B cell (primary cell): ENCODE data around the gene ACTMAP. TPM values are rescaled to one million over a fixed set of nuclear protein-coding genes. Genes with fewer than 3 reads are reported as not detected.

Experiments used
- ATAC-seq: fragments of 200-7000 bp; cut with Tn5 transposase; one replicate; pipeline ENCODE4 v1.10.0; 2021; ENCODE audit warnings: low read depth, mild to moderate bottlenecking, moderate number of reproducible peaks, moderate library complexity
- CTCF ChIA-PET: fragments of 350-600 bp; sonication (Branson Sonifier 250); formaldehyde crosslinking; loops from one replicate; lab custom pipeline; 2021; ENCODE audit warnings: antibody characterized with exemption, inconsistent platforms; lab: Charles Lee
- POLR2A ChIA-PET: fragments of 350-600 bp; sonication (Branson Sonifier 250); formaldehyde crosslinking; loops from one replicate; lab custom pipeline; 2021; ENCODE audit warnings: antibody characterized with exemption; lab: Charles Lee
- DNase-seq: peaks from one replicate; pipeline ENCODE4 v3.0.0; 2013
- H2AFZ ChIP-seq: 2 replicates; pipeline ENCODE4 v1.6.1; 2012; ENCODE audit warnings: mild to moderate bottlenecking, low read depth, low read length; ENCODE audit not compliant: insufficient read depth, poor library complexity, severe bottlenecking
- H3K27ac ChIP-seq, 2 donors: 1 replicate in 1 of 2; 2 replicates in 1 of 2; pipeline ENCODE4 v1.5.1; 2012 to 2013; ENCODE audit warnings: low read length in 2 of 2, mild to moderate bottlenecking in 2 of 2, moderate library complexity in 1 of 2
- H3K27me3 ChIP-seq, 4 experiments: fragments of 200-600 bp in 1 of 4; sonication (generic) in 1 of 4; replicated peaks in 1 of 4; 1 replicate in 2 of 4; 2 replicates in 2 of 4; pipeline versions ENCODE4 v1.6.1 to v1.7.0; 2013 to 2016; ENCODE audit warnings: low read length in 3 of 4, mild to moderate bottlenecking in 2 of 4, mixed read lengths in 1 of 4, moderate library complexity in 1 of 4; ENCODE audit not compliant: insufficient read depth in 4 of 4, control insufficient read depth in 3 of 4; ENCODE audit errors: control extremely low read depth in 1 of 4
- H3K36me3 ChIP-seq, 2 experiments: replicated peaks in 1 of 2; 1 replicate in 1 of 2; 2 replicates in 1 of 2; pipeline versions ENCODE4 v1.6.1 to v1.7.1; 2013; ENCODE audit warnings: low read length in 1 of 2; ENCODE audit not compliant: insufficient read depth in 2 of 2, control insufficient read depth in 1 of 2; ENCODE audit errors: control extremely low read depth in 1 of 2, extremely low read depth in 1 of 2
- H3K4me1 ChIP-seq, 2 donors: fragments of 200-600 bp in 1 of 2; sonication (generic) in 1 of 2; 1 replicate in 1 of 2; 2 replicates in 1 of 2; pipeline versions ENCODE4 v1.5.1 to v1.6.1; 2013 to 2017; ENCODE audit warnings: low read length in 2 of 2; ENCODE audit not compliant: control insufficient read depth in 2 of 2, insufficient read depth in 2 of 2
- H3K4me2 ChIP-seq: replicated peaks from 2 replicates; pipeline ENCODE3; 2012; ENCODE audit warnings: mild to moderate bottlenecking, low read depth, low read length; ENCODE audit not compliant: poor library complexity, severe bottlenecking
- H3K4me3 ChIP-seq, 5 experiments: fragments of 200-600 bp in 1 of 5; sonication (generic) in 1 of 5; 1 replicate in 3 of 5; 2 replicates in 2 of 5; pipeline versions ENCODE4 v1.5.1 to v1.7.0; 2011 to 2016; ENCODE audit warnings: low read length in 4 of 5, mild to moderate bottlenecking in 4 of 5, low read depth in 2 of 5, control low read depth in 1 of 5, moderate library complexity in 1 of 5; ENCODE audit not compliant: insufficient read depth in 1 of 5; ENCODE audit errors: control extremely low read depth in 1 of 5, extremely low read depth in 1 of 5
- H3K79me2 ChIP-seq: fragments of 200-600 bp; sonication (generic); one replicate; pipeline ENCODE4 v1.6.0; 2016; ENCODE audit warnings: low read length; ENCODE audit not compliant: control insufficient read depth, insufficient read depth
- H3K9ac ChIP-seq: fragments of 200-600 bp; sonication (generic); 2 replicates; pipeline ENCODE4 v1.6.1; 2017; ENCODE audit warnings: mild to moderate bottlenecking, low read length, moderate library complexity
- H3K9me3 ChIP-seq, 3 donors: one replicate each; pipeline versions ENCODE4 v1.6.1 to v1.7.1; 2013; ENCODE audit warnings: low read length in 2 of 3; ENCODE audit not compliant: control insufficient read depth in 2 of 3, insufficient read depth in 1 of 3; ENCODE audit errors: control extremely low read depth in 1 of 3
- H4K20me1 ChIP-seq: 2 replicates; pipeline ENCODE4 v1.6.0; 2012; ENCODE audit warnings: mild to moderate bottlenecking, low read length; ENCODE audit not compliant: insufficient read depth, control insufficient read depth, poor library complexity, severe bottlenecking
- H3K27ac Mint-ChIP-seq: one replicate; pipeline ENCODE4 v1.8.0; 2021; ENCODE audit warnings: mixed read lengths
- H3K27me3 Mint-ChIP-seq: one replicate; pipeline ENCODE4 v1.8.0; 2021; ENCODE audit warnings: mixed read lengths
- H3K4me1 Mint-ChIP-seq: one replicate; pipeline ENCODE4 v1.8.0; 2021; ENCODE audit warnings: mixed read lengths
- H3K4me3 Mint-ChIP-seq: one replicate; pipeline ENCODE4 v1.8.0; 2021; ENCODE audit warnings: mixed read lengths
- H3K9me3 Mint-ChIP-seq: one replicate; pipeline ENCODE4 v1.8.0; 2022; ENCODE audit warnings: mixed read lengths; ENCODE audit not compliant: insufficient read depth
- CTCF ChIP-seq: fragments of 200-600 bp; IDR thresholded peaks from one replicate; pipeline ENCODE4 v1.8.0; 2022; ENCODE audit warnings: antibody characterized with exemption, mild to moderate bottlenecking
- EZH2 ChIP-seq: IDR thresholded peaks from 2 replicates; pipeline ENCODE4 v1.6.1; 2012; ENCODE audit warnings: borderline replicate concordance, low read depth, mild to moderate bottlenecking, moderate library complexity, low read length; ENCODE audit not compliant: insufficient read depth, poor library complexity, severe bottlenecking
- WGBS: methylation state at CpG from one replicate; pipeline ENCODE4 v1.1.5; 2013; ENCODE audit warnings: missing lambda C conversion rate; ENCODE audit not compliant: insufficient coverage; 5-methylcytosine and 5-hydroxymethylcytosine counted together
- intact Hi-C: fragments of 100-400 bp; cut with micrococcal nuclease; formaldehyde crosslinking; loops from one replicate; pipeline ENCODE4 v1.10.0; 2022
- polyA plus RNA-seq: library from polyadenylated mRNA; depleted of rRNA; stranded (reverse); fragments of >200 nt; gene quantifications from 2 replicates; pipeline ENCODE4 v1.2.3, GENCODE V29; 2012
- total RNA-seq, 2 donors: library from RNA; stranded (reverse); fragments of 120-200 nt in 1 of 2; gene quantifications; 1 replicate in 1 of 2; 2 replicates in 1 of 2; pipeline versions ENCODE4 v1.2.3 to v1.2.4, GENCODE V29; 2013 to 2022

ACTMAP gene
- total and polyA plus RNA-seq, 2 donors (not counting 1 experiment from before 2014, with no cell fraction given) = 7.7 to 10.2 TPM

- intact Hi-C loops = no loop called here
- ATAC-seq (no peak), DNase-seq (no peak)
- H3K27ac Mint-ChIP-seq = no peak overlapping the region
- peaks cover 8 to 68% of the 10 kb centered on the region in 2 experiments for H3K36me3 ChIP-seq
- peaks cover 2% of the 10 kb centered on the region for H3K4me1 Mint-ChIP-seq
- ChIA-PET POLR2A (no interaction called here), CTCF (no interaction called here)
- H2AFZ ChIP-seq = no peak overlapping the region
- H3K9ac ChIP-seq = no peak overlapping the region
- peaks cover 11% of the 10 kb centered on the region for H4K20me1 ChIP-seq
- H3K4me2 ChIP-seq = no peak overlapping the region
- no peaks in the 10 kb centered on the region for H3K9me3 ChIP-seq
- H3K27me3 Mint-ChIP-seq = no peaks in the 10 kb centered on the region
- 100% methylated on average over 3 of the region's 7 CpGs for WGBS
- H3K4me1 ChIP-seq = no peaks in the 10 kb centered on the region
- H3K9me3 Mint-ChIP-seq = no peaks in the 10 kb centered on the region
- no peaks in the 10 kb centered on the region for H3K27me3 ChIP-seq
- H3K27ac ChIP-seq = no peak overlapping the region
- H3K4me3 ChIP-seq = no peak overlapping the region
- TF ChIP-seq EZH2 (no peak), CTCF (no peak)
- H3K4me3 Mint-ChIP-seq = no peak overlapping the region
- peaks cover 11% of the 10 kb centered on the region for H3K79me2 ChIP-seq
Measured at GRCh38 chr19:40707615-40708014, 42.7 kb downstream of the ACTMAP start.

- Mint-ChIP-seq H3K9me3 (no peaks in the 10 kb centered on the region), H3K4me1 (peaks cover 2% of the 10 kb centered on the region), H3K4me3 (no peak overlapping the region), H3K27me3 (no peaks in the 10 kb centered on the region), H3K27ac (no peak overlapping the region)
- Histone ChIP-seq H3K4me2 (no peak overlapping the region), H3K36me3 (peaks cover 13 to 75% of the 10 kb centered on the region in 2 experiments), H3K4me3 (no peak overlapping the region), H3K9ac (no peak overlapping the region), H3K27ac (no peak overlapping the region), H3K4me1 (no peaks in the 10 kb centered on the region), H4K20me1 (peaks cover 11% of the 10 kb centered on the region), H3K79me2 (peaks cover 11% of the 10 kb centered on the region), H3K9me3 (no peaks in the 10 kb centered on the region), H3K27me3 (no peaks in the 10 kb centered on the region), H2AFZ (no peak overlapping the region)
- ATAC-seq (no peak), DNase-seq (no peak)
- intact Hi-C loops = no loop called here
- no peak for TF ChIP-seq CTCF
- no peak for TF ChIP-seq EZH2
- ChIA-PET CTCF (interaction anchor here (1.2 kb wide), 1 partner anchor 19 kb away, joined by 3 read pairs; no protein-coding TSS in a partner anchor), POLR2A (no interaction called here)
- WGBS = 100% methylated on average over 5 of the region's 7 CpGs
Measured at GRCh38 chr19:40705950-40706619, 44.2 kb downstream of the ACTMAP start.
